ENCODE data around the gene TNIK. TPM values are rescaled to one million over a fixed set of nuclear protein-coding genes. Genes with fewer than 3 reads are reported as not detected.
"Not testable (repeated sequence)": the region's sequence is repeated elsewhere in the genome, so short reads cannot be mapped to it uniquely, and the experiment has no call there.

Gene TNIK
- total RNA-seq, 1 donor from 2014 or later = 17.0 TPM

GRCh38 chr3:171430530-171430929, 29.7 kb downstream of the TNIK start:
- Histone ChIP-seq H3K36me3 (ENCODE audit: control insufficient read depth, insufficient read depth, low read length) (no peaks in the 10 kb centered on the region), H3K27me3 (ENCODE audit: control insufficient read depth, insufficient read depth, low read length) (no peaks in the 10 kb centered on the region), H3K4me3 (ENCODE audit: low read depth, low read length) (no peak overlapping the region)
- DNase-seq (ENCODE audit: low read depth) = no peak
- no peak for TF ChIP-seq CTCF (IDR thresholded peaks at IDR 0.05; ENCODE audit: insufficient read depth, low read length, poor library complexity, severe bottlenecking)

- no peak for DNase-seq (ENCODE audit: low read depth)
- no peak for TF ChIP-seq CTCF (IDR thresholded peaks at IDR 0.05; ENCODE audit: insufficient read depth, low read length, poor library complexity, severe bottlenecking)
- Histone ChIP-seq H3K27me3 (ENCODE audit: control insufficient read depth, insufficient read depth, low read length) (no peaks in the 10 kb centered on the region), H3K36me3 (ENCODE audit: control insufficient read depth, insufficient read depth, low read length) (no peaks in the 10 kb centered on the region), H3K4me3 (ENCODE audit: low read depth, low read length) (no peak overlapping the region)
Measured at GRCh38 chr3:171429635-171430034, 30.6 kb downstream of the TNIK start.

GRCh38 chr3:171428892-171429291, 31.3 kb downstream of the TNIK start:
- no peak for TF ChIP-seq CTCF (IDR thresholded peaks at IDR 0.05; ENCODE audit: insufficient read depth, low read length, poor library complexity, severe bottlenecking)
- no peak for DNase-seq (ENCODE audit: low read depth)
- no peak overlapping the region for H3K4me3 ChIP-seq (ENCODE audit: low read depth, low read length)
- no peaks in the 10 kb centered on the region for H3K27me3 ChIP-seq (ENCODE audit: control insufficient read depth, insufficient read depth, low read length)
- H3K36me3 ChIP-seq (ENCODE audit: control insufficient read depth, insufficient read depth, low read length) = no peaks in the 10 kb centered on the region

- no peak for DNase-seq (ENCODE audit: low read depth)
- H3K4me3 ChIP-seq (ENCODE audit: low read depth, low read length) = no peak overlapping the region
- no peaks in the 10 kb centered on the region for H3K27me3 ChIP-seq (ENCODE audit: control insufficient read depth, insufficient read depth, low read length)
- H3K36me3 ChIP-seq (ENCODE audit: control insufficient read depth, insufficient read depth, low read length) = no peaks in the 10 kb centered on the region
- TF ChIP-seq CTCF (IDR thresholded peaks at IDR 0.05; ENCODE audit: insufficient read depth, low read length, poor library complexity, severe bottlenecking) = no peak
Measured at GRCh38 chr3:171428321-171428787, 31.9 kb downstream of the TNIK start.

GRCh38 chr3:171427771-171428320, 32.4 kb downstream of the TNIK start:
- H3K36me3 ChIP-seq (ENCODE audit: control insufficient read depth, insufficient read depth, low read length) = no peaks in the 10 kb centered on the region
- no peak for TF ChIP-seq CTCF (IDR thresholded peaks at IDR 0.05; ENCODE audit: insufficient read depth, low read length, poor library complexity, severe bottlenecking)
- no peak overlapping the region for H3K4me3 ChIP-seq (ENCODE audit: low read depth, low read length)
- no peaks in the 10 kb centered on the region for H3K27me3 ChIP-seq (ENCODE audit: control insufficient read depth, insufficient read depth, low read length)
- no peak for DNase-seq (ENCODE audit: low read depth)

- not testable (repeated sequence) for DNase-seq (ENCODE audit: low read depth); H3K4me3 ChIP-seq (ENCODE audit: low read depth, low read length); H3K27me3 ChIP-seq (ENCODE audit: control insufficient read depth, insufficient read depth, low read length); H3K36me3 ChIP-seq (ENCODE audit: control insufficient read depth, insufficient read depth, low read length)
Measured at GRCh38 chr3:171424063-171424462, 36.1 kb downstream of the TNIK start.

- H3K27me3 ChIP-seq (ENCODE audit: control insufficient read depth, insufficient read depth, low read length); H3K36me3 ChIP-seq (ENCODE audit: control insufficient read depth, insufficient read depth, low read length); H3K4me3 ChIP-seq (ENCODE audit: low read depth, low read length); DNase-seq (ENCODE audit: low read depth): not testable (repeated sequence)
Measured at GRCh38 chr3:171422855-171423254, 37.4 kb downstream of the TNIK start.

Data from kidney epithelial cell (primary cell).